GM18517 (cell line): ENCODE measurements around the gene PAXX.

Experiments used
- ATAC-seq: cut with Tn5 transposase; IDR thresholded peaks from one replicate; pipeline ENCODE4 v1.9.1; 2021; ENCODE audit warnings: mild to moderate bottlenecking, moderate library complexity; ENCODE audit not compliant: unreplicated experiment

The PAXX gene

GRCh38 chr9:136964833-136965422, 27.3 kb upstream of the PAXX start:
- no peak for ATAC-seq

DNA sequence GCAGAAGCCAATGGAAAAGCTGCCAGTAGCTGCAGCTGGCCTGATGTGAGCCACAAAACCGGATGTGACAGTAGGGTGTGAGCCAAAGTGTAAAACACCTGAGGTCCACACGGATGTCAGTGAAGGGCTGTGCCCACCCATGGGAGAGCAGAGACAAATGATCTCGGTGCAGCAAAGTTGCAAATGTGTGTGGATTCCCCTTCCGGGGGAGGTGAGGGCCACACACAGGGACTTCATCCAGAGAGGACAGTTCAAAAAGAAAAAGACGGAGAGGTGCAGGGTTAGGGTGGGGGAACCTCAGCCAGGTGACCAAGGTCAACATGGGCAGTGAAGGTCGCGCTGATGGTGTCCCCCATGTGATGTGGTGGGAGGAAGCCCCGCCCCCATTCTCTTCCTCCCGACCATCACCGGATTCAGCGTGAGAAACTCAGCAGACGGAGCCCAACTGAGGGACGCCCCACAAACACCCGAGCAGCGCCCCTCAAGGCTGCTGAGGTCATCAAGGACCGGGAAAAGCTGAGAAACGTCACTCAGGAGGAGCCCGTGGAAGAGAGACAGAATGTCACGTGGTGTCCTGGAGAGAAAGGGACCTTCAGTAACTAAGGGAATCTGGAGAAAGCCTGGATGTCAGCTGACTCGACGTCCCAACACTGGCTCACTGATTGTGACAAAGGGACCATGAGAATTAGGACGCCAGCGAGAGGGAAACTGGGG, 26.3 kb upstream of the PAXX start:
- ATAC-seq, result no peak

GRCh38 chr9:136968333-136969127, 23.7 kb upstream of the PAXX start:
- ATAC-seq, result no peak

DNA sequence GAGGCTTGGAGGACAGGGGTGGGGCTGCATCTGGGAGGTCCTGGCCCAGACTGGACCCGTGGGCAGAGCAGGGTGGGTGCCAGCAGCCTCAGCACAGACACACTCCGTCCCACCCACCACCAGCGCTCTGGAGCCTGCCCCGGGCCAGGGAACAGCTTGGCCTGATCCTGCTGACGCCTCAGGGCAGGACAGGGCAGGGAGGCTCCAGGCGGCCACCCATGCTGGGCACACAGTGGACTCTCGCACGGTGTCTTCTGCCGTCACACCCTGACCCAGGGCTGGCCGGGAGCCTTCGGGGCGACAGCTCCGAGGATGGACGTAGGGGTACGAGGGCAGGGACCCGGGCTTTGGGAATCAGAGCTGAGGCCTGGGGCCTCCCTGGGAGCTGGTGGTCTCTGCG, 23.1 kb upstream of the PAXX start:
- no peak for ATAC-seq

GRCh38 chr9:136969774-136970173, 22.4 kb upstream of the PAXX start:
- no peak for ATAC-seq

DNA sequence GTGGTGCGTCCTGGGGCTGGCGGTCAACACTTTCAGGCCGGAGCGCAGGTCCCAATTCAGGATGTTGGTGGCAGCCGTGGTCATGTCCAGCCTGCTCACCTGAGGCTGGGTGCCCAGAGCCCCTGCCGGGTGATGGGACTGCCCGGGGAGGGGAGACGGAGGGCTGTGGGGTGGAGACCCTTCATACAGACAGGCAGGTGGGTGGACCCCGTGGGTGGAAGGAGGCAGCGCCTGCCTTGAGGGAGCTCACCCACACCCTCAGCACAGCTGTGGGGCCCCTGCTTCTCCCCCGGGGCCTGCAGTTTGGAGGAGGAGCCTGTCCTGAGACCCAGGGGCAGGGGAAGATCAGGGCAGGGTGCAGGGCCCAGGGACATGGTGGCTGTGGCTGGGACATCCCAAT, 21.9 kb upstream of the PAXX start:
- no peak for ATAC-seq

- no peak for ATAC-seq
These were observed 20.5 kb upstream of the PAXX start for GRCh38 chr9:136971746-136972145.

DNA sequence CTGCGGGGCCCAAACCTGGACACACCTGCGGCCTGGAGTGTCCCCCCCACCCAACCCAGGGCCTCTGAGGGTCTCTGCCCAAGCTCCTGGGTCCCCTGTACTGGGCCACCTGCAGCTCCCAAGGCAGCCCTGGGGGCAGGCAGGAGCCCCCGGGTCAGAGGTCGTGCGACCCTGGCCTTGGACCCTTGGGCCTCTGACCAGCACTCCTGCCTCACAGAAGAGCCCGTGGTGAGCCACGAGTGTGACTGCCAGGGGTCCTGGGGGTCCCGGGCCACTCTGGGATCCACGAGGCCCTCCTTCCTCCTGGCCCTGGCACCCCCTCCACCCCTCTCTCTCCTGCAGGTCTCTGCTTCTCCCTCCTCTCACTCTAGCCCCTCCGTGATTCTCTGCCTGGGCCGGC, 19.9 kb upstream of the PAXX start:
- no peak for ATAC-seq

DNA sequence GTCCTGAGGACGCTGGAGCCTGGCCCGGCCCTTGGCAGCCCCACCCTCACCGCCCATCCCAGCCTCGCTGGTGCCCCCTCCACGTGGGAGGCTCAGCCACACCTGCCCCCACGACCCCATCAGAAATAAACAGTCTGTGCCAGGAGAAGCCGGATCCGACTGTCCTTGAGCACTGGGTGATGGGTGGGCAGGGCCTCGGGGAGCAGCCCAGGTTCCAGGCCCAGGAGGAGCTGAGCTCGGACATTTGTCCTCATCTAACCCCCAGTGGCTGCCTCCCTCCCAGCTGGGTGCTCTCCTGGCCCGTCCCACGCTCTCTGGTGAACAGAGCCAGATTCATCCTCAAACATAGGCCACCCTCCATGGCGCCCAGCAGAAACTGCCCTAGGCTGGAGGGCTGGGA, 19.5 kb upstream of the PAXX start:
- ATAC-seq, result no peak

GRCh38 chr9:136973618-136974617, 18.3 kb upstream of the PAXX start:
- no peak for ATAC-seq

DNA sequence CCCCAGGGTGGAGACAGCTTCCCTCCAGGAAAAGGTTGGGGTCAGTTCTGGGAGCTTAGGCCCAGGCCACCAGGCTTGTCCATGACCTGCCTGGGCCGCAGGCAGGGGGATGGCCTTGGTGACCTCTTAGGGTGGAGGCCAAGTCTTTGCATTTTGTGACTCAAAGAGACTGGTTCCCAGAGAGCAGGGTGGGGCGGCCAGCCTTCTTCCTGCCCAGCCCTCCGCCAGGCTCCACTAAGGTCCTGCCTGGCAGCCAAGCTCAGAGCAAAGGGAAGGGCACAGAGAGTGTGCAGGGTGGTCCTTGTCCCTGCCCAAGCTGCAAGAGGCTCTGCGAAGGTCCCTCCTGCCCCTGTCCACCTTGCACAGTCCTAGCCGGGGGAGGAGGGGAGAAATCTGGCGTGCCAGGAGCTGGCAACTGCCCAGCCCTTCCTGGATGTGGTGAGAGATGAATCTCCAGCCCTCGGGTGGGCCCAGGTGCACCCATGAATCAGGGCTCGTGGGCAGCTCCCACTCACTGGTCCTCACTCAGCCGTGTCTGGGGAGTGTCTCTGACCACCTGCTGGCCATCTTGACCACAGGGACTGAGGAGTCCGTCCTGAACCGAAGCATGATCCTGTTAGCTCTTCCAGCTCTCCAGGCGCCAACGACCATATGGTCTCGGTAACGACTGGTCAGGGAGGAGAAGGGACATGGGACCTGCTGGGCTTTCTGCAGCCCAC, 17.2 kb upstream of the PAXX start:
- ATAC-seq, result no peak

DNA sequence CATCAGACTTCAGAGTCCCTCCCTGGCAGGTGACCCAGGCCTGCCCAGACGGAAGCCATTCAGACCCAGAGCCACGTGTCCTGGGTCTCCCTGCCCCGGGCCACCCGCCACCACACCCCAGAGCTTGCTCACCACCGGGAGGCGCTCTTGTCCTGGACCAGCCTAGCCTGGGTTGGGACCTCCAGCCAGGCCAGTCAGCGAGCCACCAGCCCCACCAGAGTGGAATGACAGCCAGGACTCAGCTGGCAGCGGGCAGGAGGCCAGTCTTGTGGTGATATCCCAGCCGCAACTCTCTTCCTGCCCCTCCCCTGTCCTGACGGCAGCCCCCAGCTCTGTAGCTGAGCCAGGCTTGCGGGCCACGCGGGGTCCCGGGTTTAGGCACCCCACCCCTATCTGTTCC, 16.6 kb upstream of the PAXX start:
- ATAC-seq, result no peak

DNA sequence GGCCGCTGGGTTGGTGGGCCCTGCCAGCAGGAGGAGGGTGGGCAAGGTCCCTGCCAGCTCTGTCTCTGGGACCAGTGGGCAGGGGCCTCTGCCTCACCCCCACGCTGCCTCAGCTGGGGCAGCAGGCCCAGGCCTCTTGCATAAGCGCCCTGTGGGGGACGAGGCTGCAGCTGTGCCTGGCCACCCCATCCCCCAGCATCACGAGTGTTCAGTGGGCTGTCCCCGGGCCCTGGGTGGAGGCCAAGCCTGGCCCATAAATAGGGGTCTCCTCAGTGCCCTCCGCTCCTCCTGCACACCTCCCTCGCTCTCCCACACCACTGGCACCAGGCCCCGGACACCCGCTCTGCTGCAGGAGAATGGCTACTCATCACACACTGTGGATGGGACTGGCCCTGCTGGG, 15.0 kb upstream of the PAXX start, which contains the start of gene PTGDS:
TSS of gene PTGDS (plus strand) at position 282 of the 400 bp plus-strand sequence. CDS start at position 357, 75 bp downstream.
- ATAC-seq, result no peak

DNA sequence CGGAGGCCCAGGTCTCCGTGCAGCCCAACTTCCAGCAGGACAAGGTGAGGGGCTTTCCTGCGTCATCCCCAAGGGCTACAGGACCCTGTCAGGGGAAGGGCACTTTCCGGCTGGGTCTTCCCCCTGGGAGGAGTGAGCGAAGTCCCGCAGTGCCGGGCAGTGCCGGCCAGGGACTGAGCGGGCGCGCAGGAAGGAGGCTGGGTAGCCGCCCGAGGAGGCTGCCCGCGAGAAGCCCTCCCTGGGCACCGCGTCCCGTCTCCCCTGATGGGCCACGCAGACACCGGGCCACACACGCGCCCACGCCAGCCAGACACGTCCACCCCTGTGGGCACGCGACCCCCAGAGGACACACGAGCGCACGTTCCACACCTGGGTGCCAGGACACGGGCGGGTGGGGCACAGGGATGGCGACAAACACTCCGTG, 14.6 kb upstream of the PAXX start:
- no peak for ATAC-seq

- no peak for ATAC-seq
These were observed 14.0 kb upstream of the PAXX start for GRCh38 chr9:136978073-136978864.

- ATAC-seq, result no peak
These were observed 13.2 kb upstream of the PAXX start for GRCh38 chr9:136978865-136979544.

DNA sequence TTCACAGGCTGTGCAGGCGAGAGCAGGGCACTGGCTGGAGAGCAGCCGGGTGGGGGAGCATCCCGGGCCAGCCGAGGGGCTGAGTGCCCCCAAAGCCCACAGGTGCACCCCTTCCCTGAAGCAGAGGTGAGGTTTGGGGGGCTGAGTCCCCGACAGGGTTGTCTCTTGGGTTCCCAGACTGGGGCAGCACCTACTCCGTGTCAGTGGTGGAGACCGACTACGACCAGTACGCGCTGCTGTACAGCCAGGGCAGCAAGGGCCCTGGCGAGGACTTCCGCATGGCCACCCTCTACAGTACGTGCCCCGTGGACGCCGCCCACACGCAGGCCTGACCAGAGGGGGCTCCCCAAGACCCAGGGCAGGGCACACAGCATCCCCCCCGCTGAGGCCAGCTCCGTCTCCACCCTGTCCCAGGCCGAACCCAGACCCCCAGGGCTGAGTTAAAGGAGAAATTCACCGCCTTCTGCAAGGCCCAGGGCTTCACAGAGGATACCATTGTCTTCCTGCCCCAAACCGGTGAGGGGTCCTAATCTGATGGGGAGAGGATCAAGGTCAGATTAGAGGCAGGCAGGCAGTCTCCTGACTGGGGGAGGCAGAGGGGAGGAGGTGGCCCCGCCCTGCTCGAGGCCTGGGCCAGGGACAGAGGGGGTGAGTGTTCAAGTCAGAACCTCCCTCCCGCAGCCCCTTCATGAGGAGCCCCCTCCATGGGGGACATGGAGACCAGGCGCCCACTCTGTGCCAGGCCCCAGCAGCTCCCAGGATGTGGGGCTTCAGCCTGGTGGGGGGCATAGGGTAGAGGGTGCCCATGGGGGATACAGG, 12.2 kb upstream of the PAXX start:
- ATAC-seq, result no peak
